Skeletal muscle tissue (tissue), 4 donors: Measurements from ENCODE around the gene SLC6A3. TPM values are rescaled to one million over a fixed set of nuclear protein-coding genes. Genes with fewer than 3 reads are reported as not detected.

ENCODE experiments used
- H3K27ac ChIP-seq: one replicate; pipeline ENCODE4 v1.7.0; 2013; ENCODE audit warnings: mild to moderate bottlenecking, low read depth, low read length, inconsistent platforms
- H3K27me3 ChIP-seq, 3 donors: one replicate each; pipeline ENCODE4 v1.7.0; 2013; ENCODE audit warnings: low read length in 3 of 3; ENCODE audit not compliant: control insufficient read depth in 3 of 3, insufficient read depth in 3 of 3
- H3K36me3 ChIP-seq, 3 donors: one replicate each; pipeline ENCODE4 v1.7.0; 2013; ENCODE audit warnings: low read length in 3 of 3; ENCODE audit not compliant: control insufficient read depth in 3 of 3, insufficient read depth in 3 of 3
- H3K4me1 ChIP-seq, 3 donors: one replicate each; pipeline ENCODE4 v1.7.0; 2013; ENCODE audit warnings: low read length in 3 of 3, mild to moderate bottlenecking in 3 of 3; ENCODE audit not compliant: control insufficient read depth in 3 of 3, insufficient read depth in 3 of 3
- H3K4me3 ChIP-seq, 3 donors: one replicate each; pipeline ENCODE4 v1.7.0; 2013; ENCODE audit warnings: low read length in 3 of 3
- H3K9ac ChIP-seq, 3 donors: one replicate each; pipeline ENCODE4 v1.7.0; 2013; ENCODE audit warnings: low read length in 3 of 3, mild to moderate bottlenecking in 3 of 3, moderate library complexity in 2 of 3, low read depth in 1 of 3
- H3K9me3 ChIP-seq, 3 donors: one replicate each; pipeline ENCODE4 v1.7.0; 2013; ENCODE audit warnings: low read length in 3 of 3; ENCODE audit not compliant: control insufficient read depth in 3 of 3
- total RNA-seq: library from RNA; depleted of rRNA; stranded (reverse); fragments of >200 nt; gene quantifications from one replicate; pipeline ENCODE4 v1.2.3, GENCODE V29; 2014
- donor health status: Osteomylitis.

The SLC6A3 gene
- total RNA-seq, 1 donor from 2014 or later: not detected

GRCh38 chr5:1436036-1436435 is 9.2 kb downstream of the SLC6A3 start:
- Histone ChIP-seq H3K36me3 (no peaks in the 10 kb centered on the region), H3K9ac (no peak overlapping the region), H3K4me1 (no peaks in the 10 kb centered on the region), H3K4me3 (no peak overlapping the region), H3K9me3 (peaks cover 3 to 11% (median 4%) of the 10 kb centered on the region in 3 donors), H3K27ac (no peak overlapping the region), H3K27me3 (peaks cover 10 to 24% (median 11%) of the 10 kb centered on the region in 3 donors)

- Histone ChIP-seq H3K9ac (no peak overlapping the region), H3K36me3 (no peaks in the 10 kb centered on the region), H3K27me3 (peaks cover 10 to 21% (median 11%) of the 10 kb centered on the region in 3 donors), H3K27ac (no peak overlapping the region), H3K4me3 (no peak overlapping the region), H3K9me3 (peaks cover 0 to 9% (median 3%) of the 10 kb centered on the region in 3 donors), H3K4me1 (no peaks in the 10 kb centered on the region)
These were observed 9.9 kb downstream of the SLC6A3 start for GRCh38 chr5:1435369-1435768.

- no peak overlapping the region for H3K4me3 ChIP-seq
- H3K9ac ChIP-seq: no peak overlapping the region
- H3K27ac ChIP-seq: no peak overlapping the region
- no peaks in the 10 kb centered on the region for H3K4me1 ChIP-seq
- peaks cover 8 to 28% (median 15%) of the 10 kb centered on the region in 3 donors for H3K9me3 ChIP-seq
- no peaks in the 10 kb centered on the region for H3K36me3 ChIP-seq
- peaks cover 0 to 4% (median 0%) of the 10 kb centered on the region in 3 donors for H3K27me3 ChIP-seq
These were observed 12.9 kb downstream of the SLC6A3 start for GRCh38 chr5:1432296-1432695.

GRCh38 chr5:1431896-1432295 is 13.3 kb downstream of the SLC6A3 start:
- no peaks in the 10 kb centered on the region for H3K36me3 ChIP-seq
- H3K27ac ChIP-seq: no peak overlapping the region
- H3K27me3 ChIP-seq: peaks cover 0 to 4% (median 0%) of the 10 kb centered on the region in 3 donors
- no peaks in the 10 kb centered on the region for H3K4me1 ChIP-seq
- no peak overlapping the region for H3K4me3 ChIP-seq
- no peak overlapping the region for H3K9ac ChIP-seq
- peaks cover 10 to 29% (median 15%) of the 10 kb centered on the region in 3 donors for H3K9me3 ChIP-seq

GRCh38 chr5:1431021-1431811 is 14.0 kb downstream of the SLC6A3 start:
- H3K4me3 ChIP-seq: no peak overlapping the region
- H3K27me3 ChIP-seq: peaks cover 0 to 4% (median 0%) of the 10 kb centered on the region in 3 donors
- H3K27ac ChIP-seq: no peak overlapping the region
- no peaks in the 10 kb centered on the region for H3K36me3 ChIP-seq
- no peaks in the 10 kb centered on the region for H3K4me1 ChIP-seq
- peaks cover 14 to 29% (median 15%) of the 10 kb centered on the region in 3 donors for H3K9me3 ChIP-seq
- H3K9ac ChIP-seq: no peak overlapping the region

- Histone ChIP-seq H3K36me3 (no peaks in the 10 kb centered on the region), H3K9ac (no peak overlapping the region), H3K9me3 (peaks cover 14 to 29% (median 15%) of the 10 kb centered on the region in 3 donors), H3K27me3 (peaks cover 0 to 4% (median 0%) of the 10 kb centered on the region in 3 donors), H3K4me3 (no peak overlapping the region), H3K27ac (no peak overlapping the region), H3K4me1 (no peaks in the 10 kb centered on the region)
These were observed 15.0 kb downstream of the SLC6A3 start for GRCh38 chr5:1430121-1430795.

GRCh38 chr5:1429496-1429895 is 15.7 kb downstream of the SLC6A3 start:
- no peak overlapping the region for H3K9ac ChIP-seq
- no peak overlapping the region for H3K4me3 ChIP-seq
- H3K9me3 ChIP-seq: peaks cover 14 to 29% (median 15%) of the 10 kb centered on the region in 3 donors
- peaks cover 0 to 4% (median 3%) of the 10 kb centered on the region in 3 donors for H3K27me3 ChIP-seq
- H3K4me1 ChIP-seq: no peaks in the 10 kb centered on the region
- no peaks in the 10 kb centered on the region for H3K36me3 ChIP-seq
- H3K27ac ChIP-seq: no peak overlapping the region

GRCh38 chr5:1429066-1429465 is 16.2 kb downstream of the SLC6A3 start:
- Histone ChIP-seq H3K27me3 (peaks cover 0 to 8% (median 3%) of the 10 kb centered on the region in 3 donors), H3K36me3 (no peaks in the 10 kb centered on the region), H3K4me1 (no peaks in the 10 kb centered on the region), H3K4me3 (no peak overlapping the region), H3K9ac (no peak overlapping the region), H3K27ac (no peak overlapping the region), H3K9me3 (peaks cover 14 to 27% (median 15%) of the 10 kb centered on the region in 3 donors)

- Histone ChIP-seq H3K27me3 (peaks cover 0 to 12% (median 11%) of the 10 kb centered on the region in 3 donors), H3K9me3 (peaks cover 12 to 22% (median 14%) of the 10 kb centered on the region in 3 donors), H3K4me3 (no peak overlapping the region), H3K36me3 (no peaks in the 10 kb centered on the region), H3K4me1 (no peaks in the 10 kb centered on the region), H3K27ac (no peak overlapping the region), H3K9ac (no peak overlapping the region)
These were observed 17.1 kb downstream of the SLC6A3 start for GRCh38 chr5:1428107-1428506.

- Histone ChIP-seq H3K4me1 (peaks cover 3 to 9% (median 6%) of the 10 kb centered on the region in 3 donors), H3K9ac (no peak overlapping the region), H3K36me3 (no peaks in the 10 kb centered on the region), H3K27me3 (peaks cover 2 to 16% (median 15%) of the 10 kb centered on the region in 3 donors), H3K9me3 (peaks cover 12 to 22% (median 14%) of the 10 kb centered on the region in 3 donors), H3K27ac (no peak overlapping the region), H3K4me3 (no peak overlapping the region)
These were observed 20.5 kb downstream of the SLC6A3 start for GRCh38 chr5:1424716-1425115.
